Activated CD4-positive, alpha-beta T cell treated with anti-CD3 and anti-CD28 coated beads, Interleukin-2, amount 50 U/mL, for 48 hours (primary cell): ENCODE results near the gene C9orf72.

Experiments
- DNase-seq, 2 experiments: peaks; one replicate each; pipeline ENCODE4 v3.0.0-alpha.2; 2020

The C9orf72 gene

GRCh38 chr9:27537756-27538155 lies 35.5 kb downstream of the C9orf72 start:
- no peak for DNase-seq

DNA sequence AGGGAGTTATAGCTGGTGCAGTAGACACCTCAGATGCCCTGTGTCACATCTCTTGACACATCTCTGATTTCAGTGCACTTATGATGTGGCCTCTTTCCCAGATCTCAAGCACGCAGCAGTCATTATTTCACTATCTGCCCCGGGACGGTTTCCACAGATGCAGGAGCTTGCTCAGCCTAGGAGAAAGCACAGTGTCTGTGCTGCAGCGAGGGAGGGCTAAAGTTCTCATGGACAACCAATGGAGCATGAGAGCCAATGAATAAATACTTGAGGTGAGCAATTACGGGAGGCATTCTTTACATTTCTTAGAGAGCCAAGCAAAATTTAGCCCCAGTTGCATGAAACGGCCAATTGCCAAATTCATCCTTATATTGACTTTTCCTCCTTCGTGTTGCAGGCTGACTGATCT lies 36.2 kb downstream of the C9orf72 start:
- DNase-seq = no peak

DNA sequence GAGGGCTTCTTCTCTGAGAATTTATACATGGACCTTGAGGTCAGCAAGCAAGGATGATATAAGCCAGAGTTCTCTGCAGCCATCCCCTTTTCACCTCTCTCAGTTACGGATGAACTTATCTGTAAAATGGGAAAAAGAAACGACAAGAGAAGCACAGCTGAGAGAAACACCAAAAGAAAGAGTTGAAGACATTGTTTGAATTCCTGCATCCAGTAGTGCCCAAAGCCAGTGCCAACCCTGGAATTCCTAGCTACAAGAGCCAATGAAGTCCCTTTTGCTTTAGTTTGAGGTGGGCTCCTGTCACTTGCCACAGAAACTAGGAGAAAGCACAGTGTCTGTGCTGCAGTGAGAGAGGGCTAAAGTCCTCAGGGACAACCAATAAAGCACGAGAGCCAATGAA lies 37.1 kb downstream of the C9orf72 start:
- DNase-seq = no peak

- no peak for DNase-seq
Measured at GRCh38 chr9:27535701-27536118, 37.6 kb downstream of the C9orf72 start.

- DNase-seq = no peak
Measured at GRCh38 chr9:27534658-27535209, 38.5 kb downstream of the C9orf72 start.

GRCh38 chr9:27534131-27534530 lies 39.1 kb downstream of the C9orf72 start:
- DNase-seq = no peak

DNA sequence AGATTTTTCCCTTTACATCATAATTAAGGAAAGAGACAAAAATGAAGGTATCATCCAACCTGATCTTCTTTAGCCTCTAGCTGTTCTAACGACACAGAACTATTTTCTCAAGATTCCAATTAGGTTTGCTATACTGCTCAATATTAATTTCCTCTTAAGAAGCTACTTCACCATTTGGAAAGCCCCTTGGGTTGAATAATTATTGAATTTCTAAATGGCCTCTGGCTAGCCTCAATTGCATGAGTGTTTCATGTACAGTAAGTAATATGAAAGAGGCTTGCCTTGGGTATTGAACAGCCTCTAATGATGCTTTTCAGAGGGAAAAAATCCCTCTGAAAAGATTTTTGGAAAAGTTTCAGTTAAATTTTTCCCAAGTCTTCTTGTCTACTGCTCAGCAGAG lies 40.0 kb downstream of the C9orf72 start:
- DNase-seq = no peak

DNA sequence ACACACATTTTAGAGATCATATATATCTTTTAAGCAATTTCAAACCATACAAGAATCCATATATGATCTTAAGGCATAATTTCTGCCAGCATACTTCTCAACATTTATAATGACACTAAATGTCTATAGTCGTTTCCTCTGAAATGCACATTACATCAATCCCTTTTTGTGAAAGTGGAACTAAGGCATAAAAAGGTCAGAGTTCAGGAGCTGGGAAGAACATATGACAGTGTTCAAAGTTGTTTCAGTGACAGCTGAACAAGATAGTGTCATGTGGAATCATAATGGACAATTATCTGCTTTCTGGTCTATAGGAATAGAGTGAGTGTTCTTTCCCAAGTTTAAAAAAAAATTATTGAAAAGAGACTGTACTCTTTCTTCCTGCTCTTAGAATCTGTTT lies 41.2 kb downstream of the C9orf72 start:
- no peak for DNase-seq

DNA sequence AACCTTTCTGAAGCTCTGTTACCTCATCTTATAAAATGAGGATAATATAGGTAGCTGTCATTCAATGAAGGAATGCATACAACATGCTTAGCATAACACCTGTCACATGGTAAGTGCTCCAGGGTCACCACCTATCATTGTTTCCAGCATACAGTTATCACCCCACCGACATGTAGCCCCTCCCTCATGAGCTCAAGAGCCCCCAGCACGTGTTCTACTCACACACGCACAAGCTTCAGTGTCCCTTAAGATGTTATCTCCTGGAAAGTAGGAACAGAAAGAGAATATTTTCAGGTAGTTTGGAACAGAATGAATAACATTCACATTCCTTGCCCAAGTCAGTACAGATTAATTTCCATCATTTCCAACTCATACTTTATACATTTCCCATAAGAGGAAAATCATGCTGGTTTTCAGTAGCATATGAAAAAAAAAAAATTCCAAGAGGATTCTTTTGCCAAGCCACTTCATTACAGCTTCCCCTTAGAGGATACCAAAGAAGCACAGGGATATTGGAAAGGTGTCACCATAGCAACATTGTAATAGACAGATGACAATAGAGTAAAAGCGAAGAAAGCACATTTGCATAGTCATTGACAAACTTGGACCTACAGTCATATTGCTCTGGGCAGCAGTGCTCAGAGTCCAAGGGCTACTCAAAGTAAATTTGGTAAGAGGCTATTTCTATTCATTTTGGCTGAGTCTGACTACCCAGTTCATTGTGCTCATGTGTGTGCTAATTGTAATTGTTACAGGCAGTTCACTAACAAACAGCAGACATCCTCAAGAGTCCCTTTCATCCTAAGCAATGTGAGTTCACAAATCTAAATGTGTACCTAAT lies 42.1 kb downstream of the C9orf72 start:
- no peak for DNase-seq

DNA sequence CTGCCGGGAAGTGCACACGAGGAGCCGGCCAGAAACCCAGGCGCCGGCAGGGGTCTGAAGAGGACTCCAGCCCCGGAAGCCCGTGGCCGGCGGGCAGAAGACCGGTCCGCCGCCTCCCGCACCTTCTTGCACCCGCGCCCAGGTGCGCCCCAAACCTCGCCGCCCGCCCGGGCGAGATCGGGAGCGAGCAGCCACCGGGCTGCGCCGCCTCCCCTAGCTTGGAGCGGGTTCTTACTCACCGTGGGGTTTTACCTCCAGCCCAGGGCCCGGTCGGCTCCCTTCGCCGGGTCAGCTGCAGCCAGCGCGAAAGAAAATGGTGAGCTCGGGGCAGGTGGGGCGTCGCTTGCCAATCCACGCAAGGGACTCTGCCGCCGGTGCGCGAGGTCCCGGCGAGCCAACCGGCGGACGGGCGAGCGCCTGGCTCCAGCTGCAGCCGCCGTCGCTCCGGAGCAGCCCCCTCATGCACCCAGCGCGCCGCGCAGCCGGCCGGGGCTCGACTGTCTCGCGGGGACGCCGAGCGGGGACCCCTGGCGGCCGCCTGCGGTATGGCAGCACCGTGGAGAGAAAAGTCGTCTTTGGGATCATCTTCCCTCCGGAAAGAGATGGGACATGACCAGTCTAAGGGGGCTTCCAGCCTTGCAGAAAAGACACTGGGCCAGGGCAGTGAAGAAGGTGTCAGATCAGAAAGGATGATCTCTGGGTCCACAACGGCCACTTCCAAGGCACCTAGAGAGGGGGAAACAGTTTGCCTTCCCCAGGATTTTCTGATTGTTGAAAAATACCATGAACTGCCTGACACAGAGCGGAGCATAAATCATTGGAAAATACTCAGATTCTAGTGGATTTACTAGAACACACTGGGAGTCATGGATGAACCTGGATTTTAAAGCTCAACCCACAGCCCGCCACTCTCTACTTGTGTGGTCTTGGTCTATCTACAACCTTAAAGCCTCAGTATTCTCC lies 43.7 kb downstream of the C9orf72 start, which contains the start of gene MOB3B:
MOB3B (minus strand) TSS at position 499 of the 963 bp plus-strand sequence. CDS start 74,264 bp downstream, outside the sequence.
- peak; percentile 81 to 84 for DNase-seq

DNA sequence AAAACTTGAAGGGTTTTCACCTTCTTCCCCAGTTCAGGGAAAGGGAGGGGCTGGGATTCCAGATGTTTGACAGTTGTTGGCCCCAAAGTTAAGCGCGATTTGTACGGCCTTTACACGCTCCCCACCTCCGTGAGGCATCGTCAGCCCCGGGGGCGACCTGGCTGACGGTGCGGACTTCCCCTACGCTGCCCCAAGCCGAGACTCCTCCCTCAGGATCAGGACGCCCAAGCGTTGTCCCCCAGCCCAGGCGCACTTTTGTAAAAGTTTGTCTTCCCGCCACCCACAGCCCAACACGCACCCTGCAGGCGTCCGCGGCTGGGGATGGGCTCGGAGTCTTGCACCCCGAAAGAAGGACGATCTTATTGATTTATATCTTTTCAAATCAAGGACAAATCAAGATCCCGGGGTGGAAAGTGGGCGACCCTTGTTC lies 44.4 kb downstream of the C9orf72 start:
- DNase-seq = peak; percentile 50 to 56

DNA sequence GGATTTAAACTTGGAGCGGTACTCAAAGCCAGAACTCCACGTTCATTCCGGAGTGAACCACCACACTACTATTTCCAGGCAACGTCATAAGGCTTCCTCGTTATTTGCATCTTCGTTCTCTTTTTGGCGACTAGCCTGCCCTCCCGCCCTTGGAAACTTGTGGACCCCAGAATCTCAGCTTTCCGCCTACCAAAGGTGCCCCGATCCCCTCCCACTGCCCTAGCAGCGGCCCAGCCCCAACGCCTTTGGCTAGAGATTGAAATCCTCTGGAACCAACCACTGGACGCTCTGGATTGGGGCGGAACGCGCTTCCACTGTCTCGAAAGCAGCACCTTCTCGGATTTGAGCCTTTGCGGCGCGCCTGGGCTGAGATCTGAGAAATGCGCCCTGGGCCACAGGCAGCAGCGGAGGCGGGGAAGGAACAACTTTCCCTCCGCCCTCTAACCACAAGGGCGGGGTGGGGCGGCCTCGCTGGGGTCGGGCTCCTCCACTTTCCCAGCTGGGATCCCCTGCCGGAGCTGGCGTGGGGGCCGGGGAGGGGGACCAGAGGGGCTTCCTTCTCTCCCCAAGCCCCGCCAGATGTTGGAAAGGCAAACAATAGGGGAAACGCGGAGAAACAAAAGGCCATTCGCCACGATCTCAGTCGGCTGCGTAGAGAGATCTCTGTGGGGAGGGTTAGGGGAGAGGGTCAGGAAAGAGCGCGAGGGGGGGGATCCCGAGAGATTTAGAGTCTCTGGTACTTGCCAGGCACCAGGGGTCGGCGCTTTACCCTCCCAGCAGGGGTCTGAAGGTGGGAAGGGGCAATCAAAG lies 45.0 kb downstream of the C9orf72 start:
- DNase-seq = peak; percentile 57 to 68

DNA sequence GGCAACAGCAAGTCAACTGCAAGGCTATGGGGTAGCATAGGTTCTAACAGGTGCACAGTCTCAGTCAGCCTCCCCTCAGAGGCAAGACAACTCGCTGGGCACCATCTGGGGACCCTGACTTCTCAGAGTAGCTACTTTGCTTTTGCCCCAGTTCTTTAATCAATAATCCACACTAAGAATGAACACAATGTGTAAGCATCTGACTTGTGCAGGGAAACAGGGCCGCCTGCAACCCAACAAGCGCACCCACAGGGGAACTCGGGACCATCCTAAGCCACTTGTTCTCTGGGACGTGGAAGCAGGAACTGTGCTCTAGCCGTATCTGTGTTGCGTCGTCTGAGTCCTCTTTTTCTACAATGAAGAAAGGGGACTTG lies 45.6 kb downstream of the C9orf72 start:
- no peak for DNase-seq

DNA sequence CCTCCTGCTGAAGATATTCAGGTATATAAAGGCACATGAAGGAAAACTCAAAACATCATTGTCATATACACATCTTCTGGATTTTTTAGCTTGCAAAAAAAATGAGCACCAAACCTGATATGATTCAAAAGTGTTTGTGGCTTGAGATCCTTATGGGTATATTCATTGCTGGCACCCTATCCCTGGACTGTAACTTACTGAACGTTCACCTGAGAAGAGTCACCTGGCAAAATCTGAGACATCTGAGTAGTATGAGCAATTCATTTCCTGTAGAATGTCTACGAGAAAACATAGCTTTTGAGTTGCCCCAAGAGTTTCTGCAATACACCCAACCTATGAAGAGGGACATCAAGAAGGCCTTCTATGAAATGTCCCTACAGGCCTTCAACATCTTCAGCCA lies 49.0 kb downstream of the C9orf72 start, which contains the start of gene IFNK:
IFNK (plus strand) TSS at position 55 of the 400 bp plus-strand sequence; CDS start at position 102, 47 bp downstream.
- DNase-seq = no peak

DNA sequence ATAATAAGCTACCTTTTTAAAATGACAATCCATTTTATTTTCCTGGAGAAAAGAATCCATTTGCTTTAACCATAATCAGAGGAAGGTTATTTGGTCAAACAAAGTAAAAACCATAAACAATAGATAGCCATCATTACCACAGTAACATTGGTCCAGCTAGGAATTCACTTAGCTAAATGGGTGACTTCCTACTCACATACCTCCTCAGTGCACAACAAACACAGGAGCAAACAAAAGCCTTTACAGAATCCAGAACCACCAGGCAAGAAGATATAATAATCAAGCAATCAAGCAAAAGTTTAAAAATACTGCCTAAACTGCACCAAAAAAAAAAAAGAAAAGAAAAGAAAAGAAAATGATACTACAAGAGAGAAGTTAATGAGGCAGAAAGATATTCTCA lies 50.1 kb downstream of the C9orf72 start:
- DNase-seq = no peak

GRCh38 chr9:27520986-27521385 lies 52.3 kb downstream of the C9orf72 start:
- no peak for DNase-seq

DNA sequence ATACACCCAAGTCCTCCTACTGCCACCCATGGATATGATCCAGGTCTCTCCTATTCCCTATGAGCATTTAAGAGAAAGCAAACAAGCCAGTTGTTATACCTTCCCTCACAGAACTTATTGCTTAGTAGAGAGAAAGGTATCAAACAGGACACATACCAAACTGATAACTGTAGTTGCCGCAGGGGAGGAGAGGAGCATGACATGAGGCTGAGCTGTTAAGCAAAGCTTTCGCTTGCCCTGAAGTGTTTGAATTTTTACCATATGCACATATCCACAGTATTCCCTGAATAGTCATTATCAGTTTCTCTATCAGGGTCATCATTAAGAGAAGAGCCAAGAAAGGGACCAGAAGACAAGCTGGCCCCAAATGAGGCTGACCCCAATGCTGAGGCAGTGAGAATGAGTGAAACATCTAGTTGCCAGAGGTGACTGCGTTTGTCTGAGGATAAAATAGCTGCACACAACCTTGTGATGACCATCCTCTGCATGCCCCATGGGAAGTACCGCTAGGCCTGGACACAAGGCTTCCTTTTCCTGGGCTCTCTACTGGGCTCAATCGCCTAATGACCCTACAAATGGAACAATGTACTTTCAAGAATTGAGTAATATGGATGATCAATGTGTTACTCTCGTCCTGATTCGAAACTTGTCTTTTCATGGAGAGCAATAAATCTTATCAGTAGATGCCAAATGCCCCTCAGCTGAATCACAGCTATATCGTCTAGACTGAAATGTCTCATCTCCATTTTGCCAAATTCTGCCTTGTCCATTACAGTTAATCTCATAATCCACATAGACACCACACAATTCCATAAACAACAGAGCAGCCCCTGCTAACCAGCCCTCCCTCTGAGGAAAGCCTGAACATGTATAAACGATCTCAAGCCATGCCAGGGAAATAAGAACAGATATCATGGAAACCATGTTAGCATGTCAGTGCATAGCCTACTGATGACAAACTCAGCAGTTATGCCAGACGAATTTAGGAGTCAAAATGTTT lies 53.5 kb downstream of the C9orf72 start:
- DNase-seq = no peak

GRCh38 chr9:27518809-27519208 lies 54.5 kb downstream of the C9orf72 start:
- DNase-seq = no peak

GRCh38 chr9:27518006-27518405 lies 55.3 kb downstream of the C9orf72 start:
- DNase-seq = no peak

DNA sequence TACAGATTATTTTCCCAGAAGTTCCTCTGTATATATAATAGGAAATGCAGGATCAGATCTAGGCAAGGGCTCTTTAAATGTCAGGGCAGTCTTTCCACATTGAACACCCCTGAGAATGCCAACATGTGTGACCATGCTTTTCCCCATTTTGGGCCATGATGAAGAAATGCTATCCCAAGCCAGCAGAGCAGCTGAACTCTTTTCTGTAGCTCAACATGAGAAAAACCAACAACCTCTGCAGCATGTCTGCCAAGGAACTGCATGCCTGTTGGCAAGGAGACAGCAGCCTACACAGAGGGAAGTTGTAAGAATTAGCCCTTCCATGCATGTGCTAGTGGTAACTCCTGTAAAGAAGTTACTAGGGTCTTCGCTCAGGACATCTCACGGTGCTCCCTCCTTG lies 58.7 kb downstream of the C9orf72 start:
- DNase-seq = no peak

DNA sequence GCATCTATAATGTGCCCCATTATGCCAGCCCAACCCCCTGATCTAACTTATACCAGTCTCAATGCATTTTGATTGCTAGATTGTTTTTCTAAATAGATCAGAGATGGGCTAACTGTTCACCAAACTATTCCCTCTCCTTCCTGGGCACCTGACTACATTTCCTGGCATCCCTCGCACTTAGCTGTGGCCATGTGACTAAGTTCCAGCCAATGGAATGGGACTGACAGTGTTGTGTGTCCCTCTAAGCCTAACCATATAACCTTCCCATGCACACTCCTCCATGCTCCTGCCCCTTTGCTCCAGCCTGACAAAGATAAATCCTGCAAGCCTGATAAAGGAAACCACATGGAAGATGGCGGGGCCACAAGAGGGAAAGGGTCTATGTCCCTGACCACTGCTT lies 61.5 kb downstream of the C9orf72 start:
- no peak for DNase-seq
